Peyer's patch (tissue), 4 donors: ENCODE measurements around the gene KHDRBS1. TPM values are rescaled to one million over a fixed set of nuclear protein-coding genes. Genes with fewer than 3 reads are reported as not detected.

Experiments
- DNase-seq, 3 donors: peaks; one replicate each; pipeline ENCODE4 v3.0.0-alpha.2; 2017 to 2019
- H3K27ac ChIP-seq, 4 donors: fragments of 200-600 bp; sonication (generic); one replicate each; pipeline ENCODE4 v1.5.1; 2016 to 2019
- H3K27me3 ChIP-seq, 2 donors: fragments of 200-600 bp; sonication (generic); one replicate each; pipeline ENCODE4 v1.5.1; 2019
- H3K36me3 ChIP-seq, 3 donors: fragments of 200-600 bp; sonication (generic); one replicate each; pipeline ENCODE4 v1.5.1; 2016 to 2019
- H3K4me1 ChIP-seq, 4 donors: fragments of 200-600 bp; sonication (generic); one replicate each; pipeline ENCODE4 v1.5.1; 2016 to 2019
- H3K4me3 ChIP-seq, 4 donors: fragments of 200-600 bp; sonication (generic); 1 replicate in 3 of 4; 2 replicates in 1 of 4; pipeline ENCODE4 v1.5.1; 2016 to 2019; ENCODE audit warnings: mild to moderate bottlenecking in 1 of 4
- H3K9me3 ChIP-seq, 4 donors: fragments of 200-600 bp; sonication (generic); one replicate each; pipeline ENCODE4 v1.5.1; 2016 to 2019; ENCODE audit warnings: mild to moderate bottlenecking in 1 of 4
- CTCF ChIP-seq, 6 experiments: fragments of 450-650 bp in 4 of 6; fragments of 200-600 bp in 2 of 6; sonication (generic) in 1 of 6; IDR thresholded peaks; one replicate each; pipeline ENCODE4 v1.5.1; 2017 to 2019; ENCODE audit warnings: antibody characterized with exemption in 6 of 6, mild to moderate bottlenecking in 3 of 6, moderate library complexity in 1 of 6
- POLR2A ChIP-seq, 2 donors: fragments of 450-650 bp; IDR thresholded peaks; one replicate each; pipeline ENCODE4 v1.5.1; 2017; ENCODE audit warnings: antibody characterized with exemption in 2 of 2, mild to moderate bottlenecking in 2 of 2, moderate library complexity in 2 of 2
- small RNA-seq, 2 donors: library from RNA; depleted of rRNA; stranded (forward); fragments of <200 nt; gene quantifications; one replicate each; pipeline ENCODE3, GENCODE V24; 2016
- total RNA-seq, 4 donors: library from RNA; depleted of rRNA; stranded (reverse); fragments of >200 nt; gene quantifications; one replicate each; pipeline ENCODE4 v1.1.0, GENCODE V29; 2016

Gene KHDRBS1
- total RNA-seq, 4 donors from 2014 or later, result 54.2 to 97.4 (median 59.7) TPM

GRCh38 chr1:32091591-32091990 lies 77.9 kb downstream of the KHDRBS1 start:
- Histone ChIP-seq H3K36me3 (peaks cover 0 to 64% (median 0%) of the 10 kb centered on the region in 3 donors), H3K4me3 (no peak overlapping the region), H3K27me3 (no peaks in the 10 kb centered on the region), H3K4me1 (no peaks in the 10 kb centered on the region), H3K27ac (no peak overlapping the region), H3K9me3 (no peaks in the 10 kb centered on the region)
- no peak for DNase-seq
- no peak for TF ChIP-seq CTCF (IDR thresholded peaks at IDR 0.05)
- no peak for TF ChIP-seq POLR2A (IDR thresholded peaks at IDR 0.05)

Small RNA genes within 50 kb of the gene (small RNA-seq; reads per million reads assigned to genes)
- gene MIR5585 (0 reads per million in 2 donors), gene RF00017 (0 reads per million in 2 donors)

Other genes with a start within 250 kb of the KHDRBS1 start
- 10 to 100 TPM in 3 of 4 donors, 1 to 10 TPM in 1; 3.3 to 39.1 (median 17.2) TPM for gene ADGRB2, start 249.5 kb upstream of the KHDRBS1 start, total RNA-seq
- gene SPOCD1, start 197.8 kb upstream of the KHDRBS1 start, total RNA-seq, result 1 to 10 TPM in 1 of 4 donors, under 1 TPM in 1, not detected in 2; 0.80 to 3.3 TPM
- gene PTP4A2, start 75.5 kb upstream of the KHDRBS1 start, total RNA-seq, result 100 to 1,000 TPM; 103 to 165 (median 122) TPM
- 1 to 10 TPM; 2.5 to 9.9 (median 6.6) TPM for gene TMEM39B, start 59.1 kb downstream of the KHDRBS1 start, total RNA-seq
- gene KPNA6, start 94.2 kb downstream of the KHDRBS1 start, total RNA-seq, result 10 to 100 TPM; 24.8 to 29.8 (median 25.6) TPM
- gene TXLNA, start 165.8 kb downstream of the KHDRBS1 start, total RNA-seq, result 10 to 100 TPM; 27.1 to 46.2 (median 31.0) TPM
- 1 to 10 TPM in 2 of 4 donors, not detected in 2; 1.1 to 2.4 TPM for gene CCDC28B, start 186.7 kb downstream of the KHDRBS1 start, total RNA-seq
- 1 to 10 TPM in 3 of 4 donors, under 1 TPM in 1; 0.88 to 8.3 (median 2.6) TPM for gene IQCC, start 191.8 kb downstream of the KHDRBS1 start, total RNA-seq
- under 1 TPM in 1 of 4 donors, not detected in 3; 0.85 TPM for gene DCDC2B, start 195.2 kb downstream of the KHDRBS1 start, total RNA-seq
- 10 to 100 TPM; 15.9 to 47.0 (median 25.4) TPM for gene TMEM234, start 208.5 kb downstream of the KHDRBS1 start, total RNA-seq
- 100 to 1,000 TPM in 1 of 4 donors, 10 to 100 TPM in 3; 76.1 to 105 (median 84.7) TPM for gene EIF3I, start 208.5 kb downstream of the KHDRBS1 start, total RNA-seq
- 1 to 10 TPM in 2 of 4 donors, not detected in 2; 4.1 to 5.1 TPM for gene FAM167B, start 233.4 kb downstream of the KHDRBS1 start, total RNA-seq
- gene LCK, start 237.4 kb downstream of the KHDRBS1 start, total RNA-seq, result 10 to 100 TPM in 2 of 4 donors, 1 to 10 TPM in 2; 8.6 to 59.4 (median 12.4) TPM